GM12878 (cell line): Measurements from ENCODE around the gene TYW5.

Experiments used
- FOS ChIP-seq: IDR thresholded peaks from 3 replicates; pipeline ENCODE4 v1.6.1; 2011; ENCODE audit warnings: borderline replicate concordance; ENCODE audit not compliant: insufficient read length; ENCODE audit errors: extremely low read depth
- FOXM1 ChIP-seq: IDR thresholded peaks from 2 replicates; pipeline ENCODE4 v1.6.1; 2012; ENCODE audit warnings: low read depth, mild to moderate bottlenecking, inconsistent platforms, low read length, moderate library complexity

DNA sequence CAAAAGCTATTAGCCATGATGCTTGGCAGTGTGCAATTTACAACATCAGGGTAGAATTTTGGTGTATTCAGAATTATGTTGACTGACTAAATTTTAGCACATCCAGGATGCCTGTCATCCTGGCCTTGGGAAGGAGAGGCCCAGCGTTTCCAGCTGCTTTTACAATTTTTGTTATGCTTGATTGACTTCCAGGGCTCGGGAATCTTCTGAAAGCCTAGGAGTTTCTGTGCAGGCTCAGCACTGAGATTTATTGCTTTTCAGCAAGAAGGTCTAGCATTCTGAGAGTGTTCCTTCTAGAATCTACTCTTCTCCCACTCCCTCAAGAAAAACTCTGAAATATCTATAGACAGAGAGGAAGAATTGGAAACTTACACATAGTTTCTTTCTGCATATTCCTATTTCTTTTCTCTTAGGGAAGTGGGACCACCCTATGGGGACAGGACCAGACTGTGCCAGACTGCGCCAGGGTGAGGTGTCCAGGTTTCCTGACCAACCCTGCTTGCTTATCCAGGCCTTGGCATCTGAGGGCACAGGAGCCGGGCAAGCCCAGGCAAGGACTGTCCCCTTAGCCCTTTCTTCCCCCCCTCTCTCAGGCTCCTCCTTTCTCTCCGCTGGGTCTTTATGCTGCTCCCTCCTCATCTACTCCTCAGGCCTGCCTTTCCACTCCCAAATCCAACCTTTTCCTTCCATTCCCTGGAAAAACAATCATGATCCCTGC, 27.0 kb upstream of the TYW5 start:
- TF ChIP-seq FOS (no peak), FOXM1 (no peak)
